ENCODE measurements around the gene MYOCD.
"Not testable (repeated sequence)": the region's sequence is repeated elsewhere in the genome, so short reads cannot be mapped to it uniquely, and the experiment has no call there.

Gene MYOCD

GRCh38 chr17:12627781-12628451 lies 37.8 kb upstream of the MYOCD start:
- peak; percentile 63 for DNase-seq (ENCODE audit: low read depth)
- Histone ChIP-seq H3K9ac (ENCODE audit: low read length) (no peak overlapping the region), H3K9me3 (ENCODE audit: control insufficient read depth, low read length) (no peaks in the 10 kb centered on the region)

GRCh38 chr17:12631076-12631475 lies 34.6 kb upstream of the MYOCD start:
- peaks cover 18% of the 10 kb centered on the region for H3K4me1 ChIP-seq (ENCODE audit: control insufficient read depth, insufficient read depth, low read length)
- H3K36me3 ChIP-seq (ENCODE audit: control insufficient read depth, insufficient read depth, low read length, severe bottlenecking): no peaks in the 10 kb centered on the region
- peaks cover 11% of the 10 kb centered on the region for H3K27me3 ChIP-seq (replicated peaks; ENCODE audit: control insufficient read depth, insufficient read depth, low read length)
- H3K4me3 ChIP-seq (ENCODE audit: low read length): no peak overlapping the region
- H3K9ac ChIP-seq (ENCODE audit: low read length): no peak overlapping the region
- H3K9me3 ChIP-seq (ENCODE audit: control insufficient read depth, low read length): no peaks in the 10 kb centered on the region
- no peak for DNase-seq (ENCODE audit: low read depth)

More at GRCh38 chr17:12627781-12628451, 37.8 kb upstream of the MYOCD start:
- Histone ChIP-seq H3K27me3 (replicated peaks; ENCODE audit: control insufficient read depth, insufficient read depth, low read length) (no peaks in the 10 kb centered on the region), H3K4me1 (ENCODE audit: control insufficient read depth, insufficient read depth, low read length) (peaks cover 31% of the 10 kb centered on the region), H3K4me3 (ENCODE audit: low read length) (no peak overlapping the region), H3K36me3 (ENCODE audit: control insufficient read depth, insufficient read depth, low read length, severe bottlenecking) (no peaks in the 10 kb centered on the region)

- H3K9me3 ChIP-seq (ENCODE audit: control insufficient read depth, low read length): no peaks in the 10 kb centered on the region
- H3K4me3 ChIP-seq (ENCODE audit: low read length): no peak overlapping the region
- peaks cover 19% of the 10 kb centered on the region for H3K4me1 ChIP-seq (ENCODE audit: control insufficient read depth, insufficient read depth, low read length)
- DNase-seq (ENCODE audit: low read depth): no peak
- no peak overlapping the region for H3K9ac ChIP-seq (ENCODE audit: low read length)
- peaks cover 11% of the 10 kb centered on the region for H3K27me3 ChIP-seq (replicated peaks; ENCODE audit: control insufficient read depth, insufficient read depth, low read length)
- H3K36me3 ChIP-seq (ENCODE audit: control insufficient read depth, insufficient read depth, low read length, severe bottlenecking): no peaks in the 10 kb centered on the region
These were observed 32.9 kb upstream of the MYOCD start for GRCh38 chr17:12632785-12633184.

- Histone ChIP-seq H3K4me3 (ENCODE audit: low read length) (no peak overlapping the region), H3K4me1 (ENCODE audit: control insufficient read depth, insufficient read depth, low read length) (peaks cover 8% of the 10 kb centered on the region), H3K9ac (ENCODE audit: low read length) (no peak overlapping the region), H3K36me3 (ENCODE audit: control insufficient read depth, insufficient read depth, low read length, severe bottlenecking) (no peaks in the 10 kb centered on the region), H3K27me3 (replicated peaks; ENCODE audit: control insufficient read depth, insufficient read depth, low read length) (peaks cover 11% of the 10 kb centered on the region), H3K9me3 (ENCODE audit: control insufficient read depth, low read length) (no peaks in the 10 kb centered on the region)
- no peak for DNase-seq (ENCODE audit: low read depth)
These were observed 30.8 kb upstream of the MYOCD start for GRCh38 chr17:12634789-12635414.

DNA sequence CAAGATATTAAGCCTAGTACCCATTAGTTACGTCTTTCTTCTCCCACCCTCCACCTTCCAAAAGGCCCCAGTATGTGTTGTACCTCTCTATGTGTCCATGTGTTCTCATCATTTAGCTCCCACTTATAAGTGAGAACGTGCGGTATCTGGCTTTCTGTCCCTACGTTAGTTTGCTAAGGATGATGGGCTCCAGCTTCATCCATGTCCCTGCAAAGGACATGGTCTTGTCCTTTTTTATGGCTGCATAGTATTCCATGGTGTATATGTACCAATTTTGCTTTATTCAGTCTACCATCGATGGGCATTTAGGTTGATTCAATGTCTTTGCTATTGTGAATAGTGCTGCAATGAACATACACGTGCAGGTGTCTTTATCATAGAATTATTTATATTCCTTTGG lies 29.7 kb upstream of the MYOCD start:
- H3K36me3 ChIP-seq (ENCODE audit: control insufficient read depth, insufficient read depth, low read length, severe bottlenecking); DNase-seq (ENCODE audit: low read depth); H3K9ac ChIP-seq (ENCODE audit: low read length); H3K9me3 ChIP-seq (ENCODE audit: control insufficient read depth, low read length); H3K4me1 ChIP-seq (ENCODE audit: control insufficient read depth, insufficient read depth, low read length); H3K4me3 ChIP-seq (ENCODE audit: low read length): not testable (repeated sequence)
- H3K27me3 ChIP-seq (replicated peaks; ENCODE audit: control insufficient read depth, insufficient read depth, low read length): peaks cover 11% of the 10 kb centered on the region

DNA sequence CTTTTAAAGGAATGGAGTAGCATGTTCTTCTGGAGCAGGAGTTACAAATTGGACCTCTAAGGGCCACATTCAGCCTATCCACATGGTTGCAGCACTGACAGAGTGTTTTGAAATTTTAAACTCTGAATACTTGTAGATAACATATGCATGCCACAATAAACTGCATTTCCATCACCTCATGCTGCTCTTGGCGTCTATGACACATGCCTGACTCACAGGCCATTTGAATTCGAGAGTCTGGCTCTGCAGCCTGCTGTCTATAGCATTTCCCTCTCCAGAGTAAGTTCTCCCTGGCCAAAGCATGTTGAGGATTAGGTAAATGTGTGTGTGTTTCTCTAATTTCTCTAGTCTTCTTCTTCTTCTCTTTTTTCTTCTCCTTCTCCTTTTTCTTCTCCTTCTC lies 28.7 kb upstream of the MYOCD start:
- peak; percentile 92 for DNase-seq (ENCODE audit: low read depth)
- Histone ChIP-seq H3K4me1 (ENCODE audit: control insufficient read depth, insufficient read depth, low read length) (peaks cover 8% of the 10 kb centered on the region), H3K9ac (ENCODE audit: low read length) (no peak overlapping the region), H3K9me3 (ENCODE audit: control insufficient read depth, low read length) (no peaks in the 10 kb centered on the region), H3K4me3 (ENCODE audit: low read length) (no peak overlapping the region), H3K27me3 (replicated peaks; ENCODE audit: control insufficient read depth, insufficient read depth, low read length) (peaks cover 11% of the 10 kb centered on the region), H3K36me3 (ENCODE audit: control insufficient read depth, insufficient read depth, low read length, severe bottlenecking) (no peaks in the 10 kb centered on the region)

DNA sequence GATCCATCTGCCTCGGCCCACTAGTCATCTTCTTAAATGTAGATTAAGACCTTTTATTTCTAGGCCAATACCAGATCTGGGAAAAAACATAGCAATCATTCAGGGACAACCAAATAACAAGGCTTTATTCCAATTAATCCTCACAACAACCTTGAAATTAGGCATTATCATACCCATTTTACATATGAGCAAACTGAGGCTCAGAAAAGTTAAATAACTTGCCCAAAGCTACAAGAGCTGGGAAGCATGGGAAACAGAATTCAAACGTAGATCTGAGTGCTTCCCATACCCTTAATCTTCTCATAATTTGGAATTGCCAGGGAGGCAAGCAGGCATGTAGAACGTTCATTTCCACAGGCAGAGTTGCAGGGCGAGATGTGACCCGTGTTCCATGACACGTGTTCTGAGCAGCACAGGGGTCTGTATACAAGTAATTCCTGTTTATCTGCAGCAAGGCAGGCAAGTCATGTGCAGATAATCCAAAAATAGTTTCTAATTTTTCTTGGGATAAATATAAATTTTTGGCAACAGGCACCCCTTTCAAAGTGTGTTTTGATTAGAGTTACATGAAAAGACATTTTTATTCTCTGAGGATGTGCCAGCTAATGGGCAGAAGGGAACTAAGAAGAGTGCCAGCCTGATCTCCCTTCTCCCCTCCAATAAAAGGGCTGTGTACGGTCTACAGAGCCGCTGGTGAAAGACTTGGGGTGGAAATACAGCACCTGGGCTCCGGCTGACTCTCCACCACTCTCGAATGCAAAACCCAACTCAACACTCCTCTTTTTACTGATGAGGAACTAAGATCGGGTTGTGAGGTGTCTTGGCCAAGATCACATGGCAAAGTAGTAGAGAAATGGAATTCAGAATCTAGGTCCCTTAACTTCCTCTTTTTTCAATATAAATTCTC lies 27.7 kb upstream of the MYOCD start:
- H3K9me3 ChIP-seq (ENCODE audit: control insufficient read depth, low read length): no peaks in the 10 kb centered on the region
- no peak overlapping the region for H3K4me3 ChIP-seq (ENCODE audit: low read length)
- H3K27me3 ChIP-seq (replicated peaks; ENCODE audit: control insufficient read depth, insufficient read depth, low read length): peaks cover 11% of the 10 kb centered on the region
- peaks cover 8% of the 10 kb centered on the region for H3K4me1 ChIP-seq (ENCODE audit: control insufficient read depth, insufficient read depth, low read length)
- DNase-seq (ENCODE audit: low read depth): no peak
- no peak overlapping the region for H3K9ac ChIP-seq (ENCODE audit: low read length)
- no peaks in the 10 kb centered on the region for H3K36me3 ChIP-seq (ENCODE audit: control insufficient read depth, insufficient read depth, low read length, severe bottlenecking)

DNA sequence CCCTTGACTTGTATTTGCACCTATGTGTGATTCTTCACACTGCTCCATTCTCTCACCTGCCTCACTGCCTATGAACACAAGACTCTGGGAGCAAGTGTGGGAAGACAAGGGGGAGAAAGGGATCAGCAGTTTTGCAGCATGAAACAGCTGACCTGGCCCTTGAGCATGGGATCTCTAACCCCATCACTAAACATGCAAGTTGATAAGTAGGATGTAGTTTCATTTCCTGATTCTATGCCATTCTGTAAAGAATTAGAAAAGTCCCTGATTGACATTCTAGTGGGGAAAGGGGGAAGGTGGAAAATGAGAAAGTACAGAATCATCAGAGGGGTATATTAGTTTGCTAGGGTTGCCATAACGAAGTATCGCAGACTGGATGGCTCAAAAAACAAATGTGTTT lies 25.3 kb upstream of the MYOCD start:
- Histone ChIP-seq H3K9me3 (ENCODE audit: control insufficient read depth, low read length) (no peaks in the 10 kb centered on the region), H3K4me3 (ENCODE audit: low read length) (no peak overlapping the region)

DNA sequence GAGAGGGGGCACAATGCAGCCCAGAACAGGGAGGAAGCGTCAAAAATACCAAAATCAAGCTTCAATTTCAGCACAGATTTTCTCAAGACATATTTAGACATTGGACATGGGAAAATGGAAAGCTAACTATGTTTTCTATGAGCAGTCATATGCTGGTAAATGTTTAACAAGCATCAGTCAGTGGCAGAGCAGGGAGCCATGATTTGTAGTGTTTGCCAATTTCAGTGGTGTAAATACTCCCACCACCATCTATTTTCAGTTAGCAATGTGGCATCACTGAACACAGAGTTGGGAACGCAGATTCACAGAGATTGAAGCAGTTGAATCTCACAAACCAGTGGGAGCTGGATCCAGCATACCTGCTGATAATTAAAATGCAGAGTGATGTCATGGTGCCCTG lies 24.6 kb upstream of the MYOCD start:
- Histone ChIP-seq H3K4me1 (ENCODE audit: control insufficient read depth, insufficient read depth, low read length) (peaks cover 8% of the 10 kb centered on the region), H3K9ac (ENCODE audit: low read length) (no peak overlapping the region), H3K36me3 (ENCODE audit: control insufficient read depth, insufficient read depth, low read length, severe bottlenecking) (no peaks in the 10 kb centered on the region), H3K9me3 (ENCODE audit: control insufficient read depth, low read length) (no peaks in the 10 kb centered on the region), H3K27me3 (replicated peaks; ENCODE audit: control insufficient read depth, insufficient read depth, low read length) (no peaks in the 10 kb centered on the region), H3K4me3 (ENCODE audit: low read length) (no peak overlapping the region)
- no peak for DNase-seq (ENCODE audit: low read depth)

More for the DNA sequence above, 25.3 kb upstream of the MYOCD start:
- Histone ChIP-seq H3K27me3 (replicated peaks; ENCODE audit: control insufficient read depth, insufficient read depth, low read length) (peaks cover 2% of the 10 kb centered on the region), H3K4me1 (ENCODE audit: control insufficient read depth, insufficient read depth, low read length) (peaks cover 8% of the 10 kb centered on the region), H3K36me3 (ENCODE audit: control insufficient read depth, insufficient read depth, low read length, severe bottlenecking) (no peaks in the 10 kb centered on the region), H3K9ac (ENCODE audit: low read length) (no peak overlapping the region)
- DNase-seq (ENCODE audit: low read depth): no peak

DNA sequence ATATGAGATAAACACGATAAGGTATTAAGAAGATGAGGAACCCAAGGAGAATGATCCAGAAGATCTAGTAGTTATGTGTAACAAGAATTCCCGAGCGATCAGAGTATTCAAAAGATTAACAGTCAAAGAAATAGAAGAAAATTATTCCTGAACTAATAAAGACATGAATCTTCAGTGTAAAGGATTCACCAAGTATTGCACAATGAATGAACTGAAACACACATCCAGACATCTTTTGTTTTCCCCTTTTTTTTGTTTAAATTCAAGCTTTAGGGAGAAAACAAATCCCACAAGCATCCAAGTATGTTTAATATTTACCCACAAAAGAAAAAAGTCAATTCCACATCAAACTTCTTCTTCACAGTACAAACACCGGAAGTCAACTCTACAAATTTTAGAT lies 23.7 kb upstream of the MYOCD start:
- H3K9ac ChIP-seq (ENCODE audit: low read length): no peak overlapping the region
- no peak for DNase-seq (ENCODE audit: low read depth)
- H3K27me3 ChIP-seq (replicated peaks; ENCODE audit: control insufficient read depth, insufficient read depth, low read length): no peaks in the 10 kb centered on the region
- H3K9me3 ChIP-seq (ENCODE audit: control insufficient read depth, low read length): no peaks in the 10 kb centered on the region
- no peaks in the 10 kb centered on the region for H3K36me3 ChIP-seq (ENCODE audit: control insufficient read depth, insufficient read depth, low read length, severe bottlenecking)
- H3K4me1 ChIP-seq (ENCODE audit: control insufficient read depth, insufficient read depth, low read length): peaks cover 5% of the 10 kb centered on the region
- no peak overlapping the region for H3K4me3 ChIP-seq (ENCODE audit: low read length)

DNA sequence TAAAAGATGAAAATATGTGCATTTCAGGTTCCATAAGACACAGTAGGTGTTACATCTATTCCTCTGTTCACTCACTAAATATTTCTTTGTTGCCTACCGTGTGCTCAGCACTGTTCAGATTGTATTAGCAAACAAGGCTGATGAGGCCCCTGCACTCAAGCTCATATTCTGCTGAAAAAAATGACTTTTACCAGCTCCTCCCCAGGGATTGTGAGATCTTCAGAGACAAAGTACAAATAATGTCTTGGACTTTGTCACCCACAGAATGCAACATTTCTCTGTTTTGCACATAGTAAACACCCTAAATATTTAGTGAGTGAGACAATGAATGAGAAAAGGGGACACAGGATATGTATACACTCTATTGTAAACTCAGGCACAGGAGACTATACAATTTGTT lies 21.9 kb upstream of the MYOCD start:
- Histone ChIP-seq H3K9me3 (ENCODE audit: control insufficient read depth, low read length) (no peaks in the 10 kb centered on the region), H3K4me3 (ENCODE audit: low read length) (no peak overlapping the region), H3K27me3 (replicated peaks; ENCODE audit: control insufficient read depth, insufficient read depth, low read length) (peaks cover 5% of the 10 kb centered on the region), H3K36me3 (ENCODE audit: control insufficient read depth, insufficient read depth, low read length, severe bottlenecking) (no peaks in the 10 kb centered on the region), H3K9ac (ENCODE audit: low read length) (no peak overlapping the region), H3K4me1 (ENCODE audit: control insufficient read depth, insufficient read depth, low read length) (peaks cover 4% of the 10 kb centered on the region)
- DNase-seq (ENCODE audit: low read depth): no peak
